ENCODE results near the gene ASB10.

ASB10 gene

GRCh38 chr7:151167197-151167961 lies 19.7 kb downstream of the ASB10 start, which contains the start of gene GBX1:
TSS of gene GBX1 (minus strand) at chr7:151167694. CDS start at chr7:151167548, 146 bp downstream.
- no peak for DNase-seq (ENCODE audit: extremely low read depth in 1 of 2, low read depth in 1 of 2)

GRCh38 chr7:151166629-151167196 lies 20.3 kb downstream of the ASB10 start:
- DNase-seq (ENCODE audit: extremely low read depth in 1 of 2, low read depth in 1 of 2) = no peak

- no peak for DNase-seq (ENCODE audit: extremely low read depth in 1 of 2, low read depth in 1 of 2)
Measured at GRCh38 chr7:151161757-151162156, 25.3 kb downstream of the ASB10 start.

GRCh38 chr7:151157645-151158329 lies 29.3 kb downstream of the ASB10 start:
- DNase-seq (ENCODE audit: extremely low read depth in 1 of 2, low read depth in 1 of 2) = no peak

- DNase-seq (ENCODE audit: extremely low read depth in 1 of 2, low read depth in 1 of 2) = no peak
Measured at GRCh38 chr7:151152643-151153513, 34.2 kb downstream of the ASB10 start.

- DNase-seq (ENCODE audit: extremely low read depth in 1 of 2, low read depth in 1 of 2) = no peak
Measured at GRCh38 chr7:151150388-151150787, 36.7 kb downstream of the ASB10 start.

- DNase-seq (ENCODE audit: extremely low read depth in 1 of 2, low read depth in 1 of 2) = no peak
Measured at GRCh38 chr7:151148319-151149259, 38.5 kb downstream of the ASB10 start.

GRCh38 chr7:151146761-151147160 lies 40.3 kb downstream of the ASB10 start:
- DNase-seq (ENCODE audit: extremely low read depth in 1 of 2, low read depth in 1 of 2) = no peak

- no peak for DNase-seq (ENCODE audit: extremely low read depth in 1 of 2, low read depth in 1 of 2)
Measured at GRCh38 chr7:151144387-151144786, 42.7 kb downstream of the ASB10 start.

- no peak for DNase-seq (ENCODE audit: extremely low read depth in 1 of 2, low read depth in 1 of 2)
Measured at GRCh38 chr7:151143261-151144015, 43.6 kb downstream of the ASB10 start.

- DNase-seq (ENCODE audit: extremely low read depth in 1 of 2, low read depth in 1 of 2) = no peak
Measured at GRCh38 chr7:151142686-151143040, 44.4 kb downstream of the ASB10 start.

- DNase-seq (ENCODE audit: extremely low read depth in 1 of 2, low read depth in 1 of 2) = no peak
Measured at GRCh38 chr7:151141855-151142685, 45.0 kb downstream of the ASB10 start.

- no peak for DNase-seq (ENCODE audit: extremely low read depth in 1 of 2, low read depth in 1 of 2)
Measured at GRCh38 chr7:151141311-151141854, 45.7 kb downstream of the ASB10 start.

- DNase-seq (ENCODE audit: extremely low read depth in 1 of 2, low read depth in 1 of 2) = no peak
Measured at GRCh38 chr7:151140826-151141225, 46.2 kb downstream of the ASB10 start.

GRCh38 chr7:151139791-151140190 lies 47.3 kb downstream of the ASB10 start:
- DNase-seq (ENCODE audit: extremely low read depth in 1 of 2, low read depth in 1 of 2) = no peak

GRCh38 chr7:151139071-151139790 lies 47.8 kb downstream of the ASB10 start:
- DNase-seq (ENCODE audit: extremely low read depth in 1 of 2, low read depth in 1 of 2) = no peak

- no peak for DNase-seq (ENCODE audit: extremely low read depth in 1 of 2, low read depth in 1 of 2)
Measured at GRCh38 chr7:151138153-151138851, 48.7 kb downstream of the ASB10 start.
